Activated naive CD8-positive, alpha-beta T cell (primary cell): ENCODE results near the gene MDFI.
A peak's percentile ranks its signal among the peaks of the same experiment; 100 is the strongest.

Experiments
- H3K27ac Mint-ChIP-seq: one replicate; pipeline ENCODE4 v1.8.0; 2021; ENCODE audit warnings: mixed read lengths
- H3K27me3 Mint-ChIP-seq: one replicate; pipeline ENCODE4 v1.8.0; 2021; ENCODE audit warnings: mixed read lengths
- H3K36me3 Mint-ChIP-seq: one replicate; pipeline ENCODE4 v1.8.0; 2021; ENCODE audit warnings: mixed read lengths
- H3K4me1 Mint-ChIP-seq: one replicate; pipeline ENCODE4 v1.8.0; 2021; ENCODE audit warnings: low read depth, mixed read lengths
- H3K4me3 Mint-ChIP-seq: one replicate; pipeline ENCODE4 v1.8.0; 2021; ENCODE audit warnings: mild to moderate bottlenecking, mixed read lengths
- H3K9me3 Mint-ChIP-seq: one replicate; pipeline ENCODE4 v1.8.0; 2021; ENCODE audit warnings: low read depth, mixed read lengths

Gene MDFI, protein sequence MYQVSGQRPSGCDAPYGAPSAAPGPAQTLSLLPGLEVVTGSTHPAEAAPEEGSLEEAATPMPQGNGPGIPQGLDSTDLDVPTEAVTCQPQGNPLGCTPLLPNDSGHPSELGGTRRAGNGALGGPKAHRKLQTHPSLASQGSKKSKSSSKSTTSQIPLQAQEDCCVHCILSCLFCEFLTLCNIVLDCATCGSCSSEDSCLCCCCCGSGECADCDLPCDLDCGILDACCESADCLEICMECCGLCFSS

DNA sequence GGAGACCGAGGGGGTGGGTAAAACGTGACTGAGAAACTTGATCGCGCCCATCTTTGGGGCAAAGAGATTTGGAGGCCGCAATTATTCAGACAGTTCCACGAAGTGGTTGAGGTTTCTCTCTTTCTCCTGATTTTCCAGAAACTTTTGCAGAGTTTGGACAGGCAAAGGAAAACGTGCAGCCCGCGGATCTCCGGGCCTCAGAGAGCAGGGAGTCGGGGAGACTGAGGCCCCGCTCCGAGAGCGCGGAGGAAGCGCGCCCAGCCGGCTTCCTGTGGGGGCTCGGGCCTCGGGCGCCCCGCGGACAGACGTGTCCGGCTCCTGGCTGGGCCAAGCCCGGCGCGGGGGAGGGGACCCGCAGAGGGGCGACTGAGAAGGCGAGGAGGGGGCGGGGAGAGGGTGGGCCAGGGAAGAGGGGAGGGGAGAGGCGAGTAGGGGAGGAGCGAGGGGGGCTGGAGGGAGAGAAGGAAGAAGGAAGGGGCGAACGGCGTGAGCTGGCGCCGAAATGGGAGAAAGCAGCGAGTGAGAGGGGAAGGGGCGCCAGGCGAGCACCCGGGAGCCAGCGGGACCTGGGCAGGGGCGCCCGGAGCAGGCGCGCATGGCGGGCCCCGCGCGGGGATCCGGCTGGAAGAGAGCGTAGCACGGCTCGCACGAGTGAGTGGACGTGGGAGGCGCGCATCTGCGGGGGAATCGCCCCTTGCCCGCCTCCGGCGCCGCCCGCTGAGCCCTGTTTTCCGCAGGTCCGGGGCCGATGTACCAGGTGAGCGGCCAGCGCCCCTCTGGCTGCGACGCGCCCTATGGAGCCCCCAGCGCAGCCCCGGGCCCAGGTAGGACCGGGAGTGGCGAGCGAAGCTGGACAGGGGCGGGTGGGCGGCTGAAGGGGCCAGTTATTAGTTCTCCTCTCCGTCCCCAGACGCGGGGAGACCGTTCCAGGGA lies at the start of gene MDFI:
Gene MDFI, plus strand, starts transcription at position 467 of the 933 bp plus-strand sequence. Its CDS starts 282 bp downstream, at position 749.
- H3K4me3 Mint-ChIP-seq, result peak within 1 kb of the TSS; percentile 83
- no peaks in the 10 kb centered on the region for H3K9me3 Mint-ChIP-seq
- H3K27me3 Mint-ChIP-seq, result peaks cover 21% of the 10 kb centered on the region
- peaks cover 16% of the 10 kb centered on the region for H3K4me1 Mint-ChIP-seq
- no peak within 1 kb of the TSS for H3K27ac Mint-ChIP-seq
- H3K36me3 Mint-ChIP-seq, result no peaks in the 10 kb centered on the region

DNA sequence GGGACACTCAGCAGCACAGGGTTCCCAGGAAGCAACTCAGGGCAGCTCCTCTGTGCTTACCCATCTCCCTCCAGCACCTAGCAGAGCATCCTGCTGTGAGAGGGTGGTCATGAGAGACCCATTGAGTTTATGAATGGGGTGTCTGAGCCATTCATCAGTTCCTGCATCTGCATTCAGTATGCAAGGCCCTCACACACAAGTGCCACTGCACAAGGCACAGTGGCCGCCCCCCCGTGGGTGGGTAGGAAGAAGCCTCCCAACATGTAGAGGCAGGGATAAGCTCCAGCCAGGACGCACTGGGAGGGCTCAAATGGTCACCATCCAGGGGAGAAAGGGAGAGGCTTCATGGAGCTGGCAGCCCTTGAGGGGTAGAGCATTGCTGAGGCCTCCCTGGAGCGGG lies 49.0 kb upstream of the MDFI start:
- no peaks in the 10 kb centered on the region for H3K9me3 Mint-ChIP-seq
- no peaks in the 10 kb centered on the region for H3K27me3 Mint-ChIP-seq
- peaks cover 4% of the 10 kb centered on the region for H3K36me3 Mint-ChIP-seq
- no peak overlapping the region for H3K4me3 Mint-ChIP-seq
- H3K4me1 Mint-ChIP-seq, result peaks cover 6% of the 10 kb centered on the region
- no peak overlapping the region for H3K27ac Mint-ChIP-seq

DNA sequence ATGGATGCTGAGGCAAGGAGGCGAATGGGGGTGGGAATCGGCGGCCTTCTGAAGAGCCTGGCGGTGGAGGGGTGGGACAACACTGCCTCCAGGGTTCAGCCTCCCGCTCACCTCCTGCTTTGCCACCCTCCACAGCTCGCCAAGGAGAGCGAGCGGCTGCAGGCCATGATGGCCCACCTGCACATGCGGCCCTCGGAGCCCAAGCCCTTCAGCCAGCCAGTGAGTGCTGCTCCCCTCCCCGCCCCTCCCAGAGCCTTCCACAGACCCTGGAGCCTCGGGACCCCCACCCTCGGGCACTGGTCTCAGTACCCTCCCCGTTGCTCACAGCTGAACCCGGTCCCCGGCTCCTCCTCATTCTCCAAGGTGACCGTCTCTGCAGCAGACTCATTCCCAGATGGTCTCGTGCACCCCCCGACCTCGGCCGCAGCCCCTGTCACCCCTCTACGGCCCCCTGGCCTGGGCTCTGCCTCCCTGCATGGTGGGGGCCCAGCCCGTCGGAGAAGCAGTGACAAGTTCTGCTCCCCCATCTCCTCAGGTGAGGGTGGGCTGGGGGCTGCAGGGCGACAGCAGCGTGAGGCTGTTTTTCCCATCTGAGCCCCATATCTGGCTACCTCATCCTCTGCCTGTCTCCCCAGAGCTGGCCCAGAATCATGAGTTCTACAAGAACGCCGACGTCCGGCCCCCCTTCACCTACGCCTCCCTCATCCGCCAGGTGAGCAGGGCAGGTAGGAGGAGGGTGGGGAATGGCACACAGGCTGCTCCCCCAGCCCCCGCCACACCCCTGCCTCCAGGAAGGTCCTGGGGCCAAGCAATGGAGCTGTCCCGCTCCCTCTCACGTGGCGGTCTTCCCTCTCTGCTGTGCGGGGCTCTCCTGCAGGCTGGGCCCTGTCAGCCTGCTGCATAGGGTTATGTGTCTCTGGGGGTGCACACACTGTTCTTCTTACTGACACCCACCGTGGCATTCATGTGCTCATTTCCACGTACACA lies 48.3 kb upstream of the MDFI start:
- no peaks in the 10 kb centered on the region for H3K9me3 Mint-ChIP-seq
- peaks cover 6% of the 10 kb centered on the region for H3K4me1 Mint-ChIP-seq
- no peak overlapping the region for H3K4me3 Mint-ChIP-seq
- H3K27me3 Mint-ChIP-seq, result no peaks in the 10 kb centered on the region
- no peak overlapping the region for H3K27ac Mint-ChIP-seq
- peaks cover 4% of the 10 kb centered on the region for H3K36me3 Mint-ChIP-seq

DNA sequence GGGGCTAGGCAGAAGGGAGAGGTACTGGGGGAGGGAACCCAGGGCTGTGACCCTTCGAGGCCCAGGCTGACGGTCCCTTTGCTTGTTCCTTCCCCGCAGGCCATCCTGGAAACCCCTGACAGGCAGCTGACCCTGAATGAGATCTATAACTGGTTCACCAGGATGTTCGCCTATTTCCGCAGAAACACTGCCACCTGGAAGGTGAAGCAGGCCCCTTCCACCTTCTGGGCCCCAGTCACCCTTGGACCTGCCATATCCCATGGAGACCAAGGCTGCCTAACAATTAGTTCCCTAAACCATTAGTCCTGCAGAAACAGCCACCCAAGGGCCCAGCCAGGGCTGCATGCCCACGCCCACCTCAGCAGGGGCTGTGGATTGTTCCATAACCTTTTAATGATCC lies 47.1 kb upstream of the MDFI start:
- Mint-ChIP-seq H3K4me3 (no peak overlapping the region), H3K9me3 (no peaks in the 10 kb centered on the region), H3K27ac (no peak overlapping the region), H3K4me1 (peaks cover 3% of the 10 kb centered on the region), H3K36me3 (peaks cover 4% of the 10 kb centered on the region), H3K27me3 (no peaks in the 10 kb centered on the region)

DNA sequence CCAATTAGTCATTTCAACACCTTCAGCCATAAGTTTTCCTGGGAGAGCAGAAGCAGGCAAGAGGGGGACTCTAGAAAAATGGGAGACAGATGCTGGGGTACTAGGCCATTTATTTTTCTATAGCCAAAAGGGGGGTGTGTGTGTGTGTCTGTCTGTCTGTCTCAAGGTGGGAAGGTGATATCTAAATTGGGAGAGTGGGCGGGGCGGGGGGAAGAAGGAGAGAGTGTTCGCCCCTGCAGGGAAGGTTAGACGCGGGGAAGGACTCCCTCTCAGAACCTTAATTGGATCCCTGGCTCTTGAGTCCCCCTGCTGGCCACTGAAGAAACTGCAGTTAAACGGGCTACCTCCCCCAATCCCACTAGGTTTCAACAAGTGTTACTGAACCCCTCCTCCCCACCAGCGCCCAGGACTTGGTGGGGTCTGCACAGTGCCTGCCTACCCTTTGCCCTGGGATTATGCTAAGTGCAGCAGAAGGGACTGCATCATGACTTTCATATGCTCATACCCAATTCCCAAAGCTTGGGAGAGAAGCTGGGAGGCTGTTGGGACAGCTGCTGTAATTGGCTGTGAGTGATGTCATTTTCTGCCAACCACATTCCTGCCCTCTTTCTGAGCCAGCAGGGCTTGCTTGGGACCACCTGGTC lies 46.3 kb upstream of the MDFI start:
- no peaks in the 10 kb centered on the region for H3K9me3 Mint-ChIP-seq
- peaks cover 3% of the 10 kb centered on the region for H3K4me1 Mint-ChIP-seq
- peaks cover 4% of the 10 kb centered on the region for H3K36me3 Mint-ChIP-seq
- H3K27me3 Mint-ChIP-seq, result no peaks in the 10 kb centered on the region
- H3K27ac Mint-ChIP-seq, result no peak overlapping the region
- no peak overlapping the region for H3K4me3 Mint-ChIP-seq

DNA sequence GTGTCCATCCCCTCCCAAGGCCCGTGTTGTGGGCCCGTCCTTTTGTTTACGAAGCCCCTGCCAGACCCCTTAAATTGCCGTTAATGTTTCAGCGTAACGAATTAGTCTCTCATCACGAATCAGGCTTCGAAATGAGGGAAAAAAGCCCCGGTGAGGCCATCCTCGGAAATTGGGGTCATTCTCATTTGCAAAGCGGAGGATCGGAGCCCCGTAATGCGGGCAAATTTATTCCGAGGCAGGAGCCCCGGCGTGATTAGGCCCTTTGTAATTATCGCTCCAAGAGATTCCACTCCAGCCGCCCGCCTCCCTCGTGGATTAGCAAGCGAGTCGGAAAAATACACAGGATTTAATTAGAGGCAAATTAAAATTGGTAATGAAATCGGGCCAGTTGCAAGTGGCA lies 44.9 kb upstream of the MDFI start:
- Mint-ChIP-seq H3K36me3 (peaks cover 4% of the 10 kb centered on the region), H3K4me1 (peaks cover 3% of the 10 kb centered on the region), H3K27me3 (no peaks in the 10 kb centered on the region), H3K9me3 (no peaks in the 10 kb centered on the region), H3K4me3 (no peak overlapping the region), H3K27ac (no peak overlapping the region)

DNA sequence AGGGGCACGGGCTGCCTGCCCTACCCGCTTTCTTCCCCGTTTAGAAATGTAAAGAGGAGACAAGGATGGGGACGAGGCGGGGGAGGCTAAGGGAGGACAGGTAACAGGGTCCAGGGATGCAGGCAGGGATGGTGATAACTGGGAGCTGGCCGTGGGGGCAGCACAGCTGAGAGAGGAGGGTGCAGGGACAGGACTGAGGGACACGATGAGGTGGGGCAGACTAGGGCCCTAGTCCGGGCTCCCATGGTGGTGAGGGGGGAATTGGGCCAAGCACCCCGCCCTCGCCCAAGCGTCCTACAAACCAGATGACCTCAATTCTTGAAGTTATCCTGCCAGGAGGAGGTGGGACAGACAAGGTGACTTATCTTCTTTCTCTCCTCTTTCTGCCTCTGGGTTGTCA lies 44.4 kb upstream of the MDFI start:
- H3K9me3 Mint-ChIP-seq, result no peaks in the 10 kb centered on the region
- H3K36me3 Mint-ChIP-seq, result peaks cover 4% of the 10 kb centered on the region
- H3K27me3 Mint-ChIP-seq, result no peaks in the 10 kb centered on the region
- H3K4me3 Mint-ChIP-seq, result no peak overlapping the region
- no peak overlapping the region for H3K27ac Mint-ChIP-seq
- peaks cover 3% of the 10 kb centered on the region for H3K4me1 Mint-ChIP-seq

DNA sequence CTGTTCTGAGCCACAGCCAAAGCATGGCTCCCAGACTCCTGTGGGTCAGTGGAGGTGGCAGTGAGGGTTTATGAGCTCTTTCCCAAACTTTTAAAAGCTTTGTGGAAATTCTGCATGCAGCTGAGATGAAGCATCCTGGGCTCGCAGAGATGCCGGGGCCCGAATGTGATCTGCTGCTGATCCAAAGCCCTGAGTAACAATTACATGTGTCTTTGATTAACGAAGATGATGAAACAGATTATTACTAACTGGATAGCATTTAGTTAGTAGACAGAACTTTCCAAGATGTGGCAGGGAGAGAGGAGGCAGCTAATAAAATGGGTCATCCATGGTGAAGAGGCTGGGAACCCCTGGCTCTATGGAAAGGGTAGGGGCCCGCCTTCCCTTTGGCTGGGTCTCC lies 43.9 kb upstream of the MDFI start:
- peaks cover 3% of the 10 kb centered on the region for H3K4me1 Mint-ChIP-seq
- no peaks in the 10 kb centered on the region for H3K27me3 Mint-ChIP-seq
- no peak overlapping the region for H3K4me3 Mint-ChIP-seq
- no peak overlapping the region for H3K27ac Mint-ChIP-seq
- no peaks in the 10 kb centered on the region for H3K9me3 Mint-ChIP-seq
- H3K36me3 Mint-ChIP-seq, result peaks cover 4% of the 10 kb centered on the region

DNA sequence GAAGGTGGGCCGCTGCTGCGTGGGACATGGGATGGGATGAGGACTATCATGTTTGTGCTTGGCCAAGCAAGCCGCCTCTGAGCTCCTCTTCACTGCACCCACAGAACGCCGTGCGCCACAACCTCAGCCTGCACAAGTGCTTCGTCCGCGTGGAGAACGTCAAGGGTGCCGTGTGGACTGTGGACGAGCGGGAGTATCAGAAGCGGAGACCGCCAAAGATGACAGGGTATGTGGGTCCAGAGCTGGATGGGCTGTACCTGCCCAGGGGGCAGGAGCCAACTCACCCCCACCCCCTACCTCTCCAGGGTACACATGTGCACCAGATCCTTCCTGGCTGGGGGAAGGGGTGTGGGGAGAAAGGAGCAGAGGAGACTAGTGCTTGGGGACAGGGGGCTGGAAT lies 43.5 kb upstream of the MDFI start:
- H3K27me3 Mint-ChIP-seq, result no peaks in the 10 kb centered on the region
- no peaks in the 10 kb centered on the region for H3K9me3 Mint-ChIP-seq
- peaks cover 3% of the 10 kb centered on the region for H3K4me1 Mint-ChIP-seq
- H3K4me3 Mint-ChIP-seq, result no peak overlapping the region
- H3K36me3 Mint-ChIP-seq, result peaks cover 4% of the 10 kb centered on the region
- H3K27ac Mint-ChIP-seq, result no peak overlapping the region

DNA sequence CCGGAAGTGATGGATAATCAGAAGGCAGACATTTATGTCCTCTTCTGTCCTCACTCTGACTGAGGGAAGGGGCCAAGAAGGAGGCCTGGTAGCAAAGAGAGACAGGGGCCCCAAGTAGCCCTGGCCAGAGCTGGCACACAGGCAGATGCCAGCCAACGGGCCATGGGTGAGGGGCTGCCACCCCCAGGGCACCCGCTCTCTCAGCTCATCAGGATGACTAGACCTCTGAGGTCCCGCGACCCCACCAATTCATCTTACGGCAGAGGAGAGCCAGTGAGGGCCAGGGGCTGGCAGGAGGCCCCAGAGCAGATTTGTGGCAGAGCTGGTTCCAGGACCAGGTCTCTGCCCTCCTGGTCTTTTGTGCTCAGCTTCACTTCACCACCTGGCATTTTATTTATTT lies 43.1 kb upstream of the MDFI start:
- peaks cover 4% of the 10 kb centered on the region for H3K36me3 Mint-ChIP-seq
- peaks cover 3% of the 10 kb centered on the region for H3K4me1 Mint-ChIP-seq
- no peak overlapping the region for H3K4me3 Mint-ChIP-seq
- H3K27me3 Mint-ChIP-seq, result no peaks in the 10 kb centered on the region
- no peak overlapping the region for H3K27ac Mint-ChIP-seq
- H3K9me3 Mint-ChIP-seq, result no peaks in the 10 kb centered on the region

DNA sequence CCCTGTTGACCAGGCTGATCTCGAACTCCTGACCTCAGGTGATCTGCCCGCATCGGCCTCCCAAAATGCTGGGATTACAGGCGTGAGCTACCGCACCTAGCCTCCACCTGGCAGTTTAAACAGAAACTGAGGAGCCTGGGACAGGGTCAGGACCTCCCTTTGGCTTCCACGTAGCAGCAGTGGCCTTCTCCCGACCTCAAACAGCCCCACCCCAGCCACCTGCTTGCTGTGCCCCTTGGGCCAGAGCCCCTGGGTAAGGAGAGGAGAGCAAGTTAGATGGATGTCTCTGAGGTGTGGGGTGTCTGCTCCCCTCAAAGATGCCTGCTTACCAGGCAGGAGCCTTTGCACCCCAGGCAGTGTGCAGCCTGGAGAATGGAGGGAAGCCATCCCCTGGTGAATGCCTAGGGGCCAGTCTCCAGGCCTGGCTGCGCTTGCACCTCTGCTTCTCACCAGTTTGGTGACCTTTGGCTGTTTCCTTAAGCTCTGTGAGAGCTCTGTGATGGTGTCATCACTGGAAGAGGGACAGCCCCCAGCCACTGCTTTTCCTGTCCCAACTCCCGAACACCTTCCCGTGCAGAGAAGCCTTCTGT lies 42.1 kb upstream of the MDFI start:
- Mint-ChIP-seq H3K4me1 (peaks cover 3% of the 10 kb centered on the region), H3K27ac (no peak overlapping the region)

DNA sequence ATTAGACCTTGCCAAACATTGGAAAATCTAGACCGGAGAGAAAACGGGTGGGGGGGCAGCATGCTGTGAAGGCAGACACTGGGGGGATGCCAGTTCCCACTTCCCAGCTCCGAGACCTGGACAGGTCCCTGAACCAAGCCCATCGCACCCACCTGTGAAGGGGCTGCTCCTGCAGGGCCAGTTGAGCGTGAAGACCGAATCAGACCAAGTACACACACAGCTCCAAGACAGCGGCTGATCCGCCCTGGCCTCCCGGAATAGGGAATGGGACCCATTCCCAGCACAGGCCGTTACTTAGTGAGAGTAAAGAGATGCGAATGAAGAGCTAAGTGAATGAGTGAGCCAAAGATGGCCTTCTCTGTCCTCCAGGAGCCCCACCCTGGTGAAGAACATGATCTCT lies 41.5 kb upstream of the MDFI start:
- H3K4me3 Mint-ChIP-seq, result no peak overlapping the region
- H3K9me3 Mint-ChIP-seq, result no peaks in the 10 kb centered on the region
- H3K27ac Mint-ChIP-seq, result no peak overlapping the region
- peaks cover 3% of the 10 kb centered on the region for H3K4me1 Mint-ChIP-seq
- H3K27me3 Mint-ChIP-seq, result no peaks in the 10 kb centered on the region
- H3K36me3 Mint-ChIP-seq, result no peaks in the 10 kb centered on the region

More for the DNA sequence above, 42.1 kb upstream of the MDFI start:
- Mint-ChIP-seq H3K36me3 (no peaks in the 10 kb centered on the region), H3K4me3 (no peak overlapping the region), H3K9me3 (no peaks in the 10 kb centered on the region), H3K27me3 (no peaks in the 10 kb centered on the region)

DNA sequence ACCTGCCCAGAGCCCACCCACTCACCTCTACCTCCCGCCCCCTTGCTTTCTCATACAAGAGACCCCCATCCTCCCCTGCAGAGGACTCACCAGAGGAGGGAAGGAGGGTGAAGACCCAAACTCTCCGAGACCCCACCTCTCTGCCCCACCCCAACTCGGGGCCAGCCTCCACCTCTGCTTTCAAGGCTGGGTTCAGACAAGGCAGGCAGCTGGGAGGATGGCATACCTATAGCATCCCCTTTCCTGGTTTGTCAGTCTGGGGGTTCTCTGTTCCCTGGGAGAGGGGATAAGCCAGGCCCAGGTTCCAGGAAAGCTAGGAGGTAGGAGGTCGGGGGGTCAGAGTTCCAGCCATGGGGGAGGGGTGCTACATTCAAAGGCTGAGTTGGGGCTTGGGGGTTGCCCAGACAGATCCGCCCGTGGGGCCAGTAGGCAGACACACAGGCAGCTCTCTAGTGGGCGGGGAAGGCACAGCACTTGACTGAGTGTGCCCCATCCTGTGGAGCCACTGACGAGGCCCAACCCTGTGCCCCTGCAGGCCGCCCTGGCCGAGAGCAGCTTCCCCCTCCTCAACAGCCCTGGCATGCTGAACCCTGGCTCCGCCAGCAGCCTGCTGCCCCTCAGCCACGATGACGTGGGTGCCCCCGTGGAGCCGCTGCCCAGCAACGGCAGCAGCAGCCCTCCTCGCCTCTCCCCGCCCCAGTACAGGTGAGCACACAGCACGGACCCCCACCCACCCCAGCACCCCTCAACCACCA lies 40.8 kb upstream of the MDFI start:
- H3K27ac Mint-ChIP-seq, result no peak overlapping the region
- no peak overlapping the region for H3K4me3 Mint-ChIP-seq
- no peaks in the 10 kb centered on the region for H3K4me1 Mint-ChIP-seq
- no peaks in the 10 kb centered on the region for H3K9me3 Mint-ChIP-seq
- no peaks in the 10 kb centered on the region for H3K27me3 Mint-ChIP-seq
- no peaks in the 10 kb centered on the region for H3K36me3 Mint-ChIP-seq
